GM19438 (cell line): Measurements from ENCODE around the gene AGMO.

Experiments
- ATAC-seq: cut with Tn5 transposase; IDR thresholded peaks from one replicate; pipeline ENCODE4 v1.9.1; 2021; ENCODE audit warnings: low read depth; ENCODE audit not compliant: unreplicated experiment

Gene AGMO

DNA sequence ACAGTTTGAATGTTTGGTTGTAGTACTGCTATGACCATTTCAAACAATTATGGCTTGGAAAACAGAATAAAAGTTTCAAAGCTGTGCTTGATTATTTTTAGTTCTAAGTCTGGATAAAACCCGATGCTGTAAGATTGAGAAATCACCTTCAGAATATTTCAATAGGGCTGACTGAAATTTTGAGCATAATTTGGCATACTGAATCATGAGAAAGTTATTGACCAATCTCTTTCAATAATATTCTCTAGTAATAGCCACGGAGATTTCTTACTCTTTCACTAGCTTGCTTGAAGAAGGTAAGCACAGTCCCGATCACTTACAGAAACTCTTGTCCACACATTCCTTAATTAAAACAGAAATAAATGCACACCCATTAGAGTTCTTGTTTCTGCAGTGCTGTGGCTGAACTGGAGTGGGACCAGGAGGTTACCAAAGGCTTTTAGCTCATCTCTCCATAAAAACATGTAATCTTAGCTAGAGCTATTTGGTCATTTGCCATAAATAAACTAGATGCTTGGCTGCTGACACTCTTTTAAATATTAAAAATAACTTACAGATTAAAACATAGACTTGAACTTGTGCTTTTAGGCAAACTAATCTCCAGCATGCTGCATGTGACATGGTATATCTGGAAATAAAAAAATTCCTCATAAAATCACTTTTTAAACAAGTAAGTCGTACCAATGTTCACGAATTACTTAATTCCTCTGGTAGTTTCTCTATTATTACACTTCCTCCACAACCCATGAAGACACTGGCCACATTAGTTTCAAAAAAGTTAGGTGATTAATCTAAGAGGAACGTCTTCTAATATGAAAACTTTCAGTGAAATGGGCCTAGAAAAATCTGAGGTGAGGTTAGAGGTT lies 97.8 kb downstream of the AGMO start:
- no peak for ATAC-seq

DNA sequence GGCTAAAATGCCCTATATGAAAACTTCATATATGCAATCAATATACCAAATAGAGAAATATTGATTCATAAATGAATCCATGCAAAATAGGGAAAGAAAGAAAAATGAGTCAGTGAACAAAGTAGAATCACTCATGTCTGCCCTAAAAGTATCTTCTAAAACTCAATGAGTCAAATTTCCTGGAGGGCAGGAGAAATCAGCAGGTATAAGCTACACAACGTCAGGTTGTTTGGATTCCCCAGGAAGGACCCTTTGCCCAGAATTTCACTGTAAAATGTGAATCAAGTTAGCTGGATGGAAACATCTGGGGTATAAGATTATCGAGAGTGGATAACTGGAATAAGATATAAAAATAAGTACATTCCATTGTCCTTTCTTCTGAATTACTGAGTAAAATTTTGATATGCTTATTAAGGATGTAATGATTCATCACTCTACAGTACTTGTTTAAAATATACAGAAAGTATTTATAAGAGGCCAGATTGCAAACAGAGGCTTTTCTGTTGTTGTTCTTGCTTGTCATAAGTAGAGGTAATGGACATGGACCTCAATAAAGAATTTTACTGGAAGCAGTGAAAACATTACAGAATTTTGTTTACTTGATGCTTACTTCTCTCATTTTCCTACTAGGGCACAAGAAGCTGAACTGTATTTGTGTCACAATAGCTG lies 99.0 kb downstream of the AGMO start:
- no peak for ATAC-seq

DNA sequence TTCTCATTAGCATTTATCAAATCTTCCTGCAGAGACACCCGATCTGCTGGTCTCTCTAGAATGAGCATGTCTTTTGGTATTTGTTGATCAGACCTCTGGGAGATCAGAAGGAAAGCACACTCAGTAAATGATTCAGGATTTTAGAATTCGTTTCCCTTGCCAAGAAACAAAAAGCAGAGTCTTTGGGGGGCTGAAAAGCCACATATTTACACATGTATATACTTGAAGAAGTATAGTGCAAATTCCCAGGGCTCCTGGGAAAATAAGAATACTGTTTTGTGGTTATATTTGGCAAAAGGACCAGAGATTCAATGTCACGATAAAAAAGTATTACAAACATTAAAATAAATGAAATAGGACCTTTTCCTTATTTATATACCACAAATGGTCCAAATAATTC lies 100.2 kb downstream of the AGMO start:
- no peak for ATAC-seq

DNA sequence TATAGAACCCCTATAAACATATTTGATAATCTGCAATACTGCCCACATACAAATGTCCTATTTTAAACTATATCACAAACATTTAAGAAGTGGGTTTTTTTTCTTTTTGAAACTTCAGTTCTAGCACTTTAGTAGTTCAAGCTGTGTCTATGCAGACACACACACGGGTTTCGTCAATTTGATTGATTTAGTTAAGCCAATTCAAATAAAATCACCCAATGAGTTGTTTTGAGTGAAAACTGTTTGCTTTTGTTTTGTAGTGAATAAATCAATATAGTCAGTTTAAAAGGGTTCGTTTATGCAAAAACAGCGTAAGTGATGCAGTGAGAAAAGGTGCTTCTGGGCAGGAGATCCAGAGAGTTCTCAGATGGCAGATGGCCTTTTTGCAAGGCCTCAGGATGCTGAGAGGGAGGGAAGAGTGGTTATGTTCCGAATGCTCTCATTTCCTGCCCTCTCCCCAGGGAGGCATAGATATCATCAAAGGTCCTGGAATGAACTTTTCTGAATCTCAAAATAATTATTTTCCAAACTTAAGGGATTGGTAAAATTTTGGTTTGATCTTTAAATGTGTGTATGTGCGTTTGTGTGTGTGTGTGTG lies 102.7 kb downstream of the AGMO start:
- no peak for ATAC-seq

DNA sequence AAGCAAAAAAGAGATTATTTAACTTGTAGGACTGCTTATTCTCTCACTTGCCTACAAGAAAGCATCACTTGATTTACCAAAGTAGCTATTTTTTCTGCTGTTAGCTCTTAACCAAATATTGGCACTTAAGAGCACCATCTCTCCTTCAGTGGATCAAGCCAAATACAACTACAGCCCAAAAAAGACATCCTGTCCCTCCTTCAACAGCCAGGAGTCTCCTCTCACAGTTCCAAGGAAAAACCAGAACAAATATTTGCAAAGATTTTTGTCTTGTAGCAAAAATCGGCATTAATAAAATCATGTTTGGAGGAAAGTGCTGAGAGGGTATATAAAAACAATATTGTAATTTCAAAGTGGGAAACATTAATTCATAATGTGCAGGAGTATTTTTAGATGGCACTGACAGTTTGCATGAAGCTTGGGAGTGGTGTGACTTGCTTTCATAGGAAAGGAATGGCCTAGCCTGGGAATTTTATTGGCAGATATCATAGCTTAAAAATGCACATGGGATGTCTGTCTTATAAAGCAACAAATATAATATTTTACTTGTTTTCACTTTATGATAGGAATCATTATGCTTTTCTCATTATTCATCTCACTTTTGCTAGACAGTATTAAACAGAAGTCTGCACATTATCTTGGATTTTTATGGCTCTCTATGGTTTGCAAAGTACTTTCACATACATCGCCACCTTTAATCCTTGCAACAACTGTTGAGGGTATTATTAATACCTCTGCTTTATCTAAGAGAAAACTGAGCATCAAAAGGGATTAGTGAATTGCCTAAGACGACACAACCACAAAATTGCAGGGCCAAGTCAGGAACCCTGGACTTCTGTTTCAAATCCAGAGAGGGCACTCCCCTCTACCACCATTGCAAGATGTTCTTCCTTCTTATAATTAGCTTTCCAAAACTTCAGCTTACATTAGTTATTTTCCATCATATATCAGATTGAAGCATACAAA lies 103.5 kb downstream of the AGMO start:
- no peak for ATAC-seq

DNA sequence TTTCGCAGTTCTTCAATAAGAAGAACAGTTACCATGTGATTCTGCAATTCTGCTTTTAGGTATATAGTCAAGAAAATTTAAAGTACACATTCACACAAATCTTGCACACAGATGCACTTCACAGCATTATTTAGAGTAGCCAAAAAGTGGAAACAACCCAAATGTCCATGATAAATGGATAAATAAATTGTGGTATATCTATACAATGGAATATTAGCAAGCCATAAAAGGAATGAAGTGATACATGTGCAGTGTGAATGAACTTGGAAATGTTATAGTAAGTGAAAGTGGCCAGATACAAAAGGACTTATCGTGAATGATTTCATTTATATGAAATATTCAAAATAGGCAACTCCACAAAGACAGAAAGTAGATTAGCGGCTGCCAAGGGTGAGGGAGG lies 109.1 kb downstream of the AGMO start:
- no peak for ATAC-seq

DNA sequence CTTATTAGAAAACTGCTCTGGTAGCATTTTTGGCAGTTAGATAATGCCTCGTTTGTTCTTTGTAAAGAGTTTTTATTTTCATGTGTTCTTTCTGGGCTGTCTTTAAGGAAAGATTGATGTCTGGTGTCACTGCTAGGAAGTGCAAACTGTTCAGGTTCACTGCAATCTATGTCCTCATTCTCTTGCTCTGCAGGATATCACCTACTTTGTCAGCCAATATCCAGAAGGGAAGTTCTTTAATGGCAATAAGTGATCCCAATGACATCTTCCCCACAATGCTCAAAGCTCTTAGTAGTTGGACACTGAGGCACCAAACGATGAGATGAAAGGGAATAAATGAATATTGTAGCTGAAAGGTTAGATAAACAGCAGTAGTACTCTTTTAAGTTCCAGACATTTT lies 115.1 kb downstream of the AGMO start:
- no peak for ATAC-seq

DNA sequence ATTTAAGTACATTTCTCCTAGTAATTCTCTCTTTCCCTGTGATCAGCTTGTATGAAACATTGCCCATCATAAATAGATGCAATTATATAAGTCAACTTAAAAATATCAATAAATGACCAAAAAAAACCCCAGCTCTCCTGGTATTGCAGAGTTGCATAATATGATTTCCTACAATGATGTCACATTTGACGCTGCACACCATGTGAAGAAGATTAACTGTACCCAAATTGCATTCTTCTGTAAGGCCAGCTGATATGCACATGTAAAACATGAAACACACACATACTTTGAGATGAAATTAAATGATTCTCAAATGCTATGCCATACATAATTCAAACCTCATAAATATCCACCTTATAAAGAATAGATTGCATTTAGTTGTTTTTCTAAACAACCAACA lies 115.5 kb downstream of the AGMO start:
- ATAC-seq, result no peak

DNA sequence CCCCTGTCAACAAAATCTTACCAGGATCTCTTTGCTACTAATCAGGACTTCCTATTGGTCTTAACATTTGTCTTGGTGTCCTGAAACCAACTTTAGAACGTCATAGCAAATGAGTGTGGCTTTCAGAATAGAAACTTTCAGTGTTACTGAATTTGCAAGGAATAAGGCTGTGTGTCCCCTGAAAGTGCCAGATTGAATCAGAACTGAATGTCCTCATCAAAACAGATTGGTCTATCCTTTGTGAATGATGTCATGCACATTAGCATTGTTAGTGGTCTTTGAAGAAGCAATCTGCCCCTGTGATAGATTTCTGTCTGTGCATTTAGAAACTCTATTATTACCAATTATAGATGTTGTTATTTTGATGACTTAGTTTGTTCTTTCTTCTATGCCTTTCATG lies 119.9 kb downstream of the AGMO start:
- no peak for ATAC-seq

DNA sequence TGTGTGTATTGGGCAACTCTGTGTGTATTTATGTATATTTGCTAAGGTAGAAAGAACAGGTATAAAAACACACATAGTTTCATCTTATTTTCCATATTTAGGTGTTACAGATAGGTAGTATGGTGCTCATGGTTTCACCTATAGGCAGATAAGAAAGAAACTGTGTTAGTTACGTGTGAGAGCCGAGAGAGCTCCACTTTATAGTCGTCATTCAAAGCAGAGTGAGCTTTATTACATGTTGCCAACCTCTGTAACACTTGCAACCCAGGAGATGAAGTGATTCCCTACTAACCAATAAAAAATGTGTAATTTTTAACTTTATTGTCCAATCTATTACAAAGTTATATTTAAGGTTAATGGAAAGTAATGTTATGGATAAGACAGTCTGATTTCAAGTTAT lies 121.3 kb downstream of the AGMO start:
- ATAC-seq, result no peak

DNA sequence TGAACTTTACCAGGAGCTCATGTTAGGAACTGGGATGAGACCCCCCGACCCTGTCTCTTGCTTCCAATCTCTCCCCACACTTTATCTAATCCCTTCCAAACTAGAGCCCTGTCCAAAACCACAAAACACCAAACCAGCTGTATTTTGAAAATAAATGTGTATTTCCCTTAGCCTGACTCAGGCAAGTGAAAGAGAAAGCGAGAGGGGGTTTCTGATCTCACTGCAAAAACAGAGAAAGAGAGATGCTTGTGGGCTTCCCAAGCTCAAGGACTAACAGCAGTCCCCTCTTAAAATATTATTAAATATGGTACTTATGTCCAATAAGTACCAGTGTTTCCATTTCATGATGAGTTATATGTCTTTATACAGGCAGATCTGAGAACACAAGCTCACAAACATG lies 122.0 kb downstream of the AGMO start:
- no peak for ATAC-seq

DNA sequence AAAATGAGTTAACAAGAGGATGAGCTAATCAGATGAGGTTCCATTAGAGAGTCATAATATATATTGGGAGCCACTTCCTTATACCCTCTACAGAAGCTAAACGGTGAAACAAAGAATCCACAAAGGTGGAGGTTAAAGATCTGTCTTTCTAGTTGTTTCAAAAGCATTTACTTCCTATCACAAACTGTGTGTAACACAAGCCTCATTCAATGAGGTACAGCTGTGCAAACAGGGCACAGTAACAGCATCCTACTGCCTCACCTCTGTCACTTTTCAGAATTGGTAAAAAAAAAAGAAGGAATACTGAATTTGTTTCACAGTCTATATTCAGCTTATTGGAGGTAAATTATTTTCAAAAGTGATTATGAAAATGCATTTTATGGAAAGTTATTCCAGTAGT lies 128.7 kb downstream of the AGMO start:
- ATAC-seq, result no peak

DNA sequence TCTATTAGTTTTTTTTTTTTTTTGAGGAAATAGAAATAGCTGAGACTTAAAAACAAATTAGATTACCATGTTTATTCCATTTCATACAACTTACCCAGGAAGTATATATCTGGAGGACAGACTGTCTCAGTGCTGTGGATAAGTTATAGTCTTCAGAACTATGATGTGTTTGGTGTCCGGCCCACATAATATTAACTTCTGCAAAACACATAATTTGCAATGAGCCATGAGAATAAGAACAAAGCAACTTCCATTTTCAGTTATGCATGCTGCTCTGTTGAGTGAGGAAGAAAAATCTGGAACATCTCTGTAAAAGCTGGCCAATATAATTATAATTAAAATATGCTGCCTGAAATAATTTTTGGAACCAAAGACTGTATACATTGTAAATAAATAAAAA lies 130.9 kb downstream of the AGMO start:
- no peak for ATAC-seq

DNA sequence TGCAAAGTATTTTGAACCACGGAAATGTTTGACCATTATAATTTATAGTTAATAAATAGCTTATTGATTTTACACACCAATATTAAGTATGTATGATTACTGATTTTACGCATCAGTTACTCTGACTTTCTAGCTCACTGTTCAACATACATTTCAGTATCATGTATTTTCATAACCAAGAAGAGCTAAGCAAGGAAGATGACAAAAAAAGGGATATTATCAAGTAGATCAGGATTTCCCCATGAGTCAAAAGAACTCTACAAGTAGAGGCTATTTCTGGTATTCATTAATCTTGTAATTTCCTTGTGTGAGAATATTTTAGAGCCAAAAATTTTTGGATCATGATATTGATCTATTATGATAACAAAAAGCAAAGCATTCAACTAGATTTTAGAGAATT lies 131.6 kb downstream of the AGMO start:
- no peak for ATAC-seq

DNA sequence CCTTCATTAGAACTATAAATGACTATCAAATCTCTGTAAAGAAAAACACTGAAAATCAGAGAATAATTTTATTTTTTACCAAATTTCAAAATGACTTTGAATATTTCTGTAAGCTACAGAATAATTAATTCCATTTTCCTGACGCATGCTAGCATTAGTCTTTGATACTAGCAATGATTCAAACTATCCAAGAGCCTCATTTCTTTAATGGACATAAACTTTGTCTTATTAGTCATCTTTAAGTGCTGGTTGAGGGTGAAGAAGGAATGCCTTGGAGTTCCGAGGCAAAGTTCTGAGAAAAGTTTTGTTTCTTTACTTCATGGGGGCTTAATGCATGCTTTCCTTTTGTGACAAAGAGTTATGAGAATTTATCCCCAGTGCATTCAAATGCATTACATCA lies 137.3 kb downstream of the AGMO start:
- ATAC-seq, result no peak

DNA sequence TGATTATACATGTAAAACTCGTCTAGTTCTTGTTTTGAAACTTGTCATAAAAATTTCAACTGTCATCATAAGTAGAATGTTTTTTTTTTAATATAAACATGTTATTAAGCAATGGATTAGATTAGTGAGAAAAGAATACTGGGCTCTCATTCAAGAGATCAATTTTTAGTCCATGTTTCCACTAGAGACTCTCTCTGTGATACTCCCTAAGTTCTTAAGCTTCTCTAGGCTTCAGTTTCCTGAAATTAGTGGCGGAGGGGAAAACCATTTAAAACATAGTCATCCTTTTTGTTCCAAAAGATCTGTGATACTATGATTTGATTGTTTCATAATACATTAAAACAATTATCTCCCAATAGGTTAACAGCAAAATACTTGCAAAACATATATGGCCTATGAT lies 142.2 kb downstream of the AGMO start:
- no peak for ATAC-seq

DNA sequence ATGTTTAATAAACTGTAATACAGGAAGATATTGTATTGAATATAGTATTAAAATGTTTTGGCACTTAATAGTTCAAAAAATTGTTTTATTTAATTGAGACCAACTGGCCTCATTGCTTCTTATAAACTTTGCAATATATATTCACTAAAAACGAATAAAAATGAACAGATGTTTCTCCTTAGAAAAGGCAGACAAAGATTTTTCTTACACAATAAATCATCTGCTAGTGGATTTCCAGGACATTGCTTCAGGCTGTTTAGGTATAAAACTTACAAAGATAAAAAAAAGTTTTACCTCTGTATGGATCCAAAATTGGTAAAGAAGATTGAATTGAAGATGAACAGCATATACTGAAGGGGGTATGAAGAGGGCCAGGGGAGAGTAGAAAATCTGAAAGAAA lies 143.6 kb downstream of the AGMO start:
- no peak for ATAC-seq

DNA sequence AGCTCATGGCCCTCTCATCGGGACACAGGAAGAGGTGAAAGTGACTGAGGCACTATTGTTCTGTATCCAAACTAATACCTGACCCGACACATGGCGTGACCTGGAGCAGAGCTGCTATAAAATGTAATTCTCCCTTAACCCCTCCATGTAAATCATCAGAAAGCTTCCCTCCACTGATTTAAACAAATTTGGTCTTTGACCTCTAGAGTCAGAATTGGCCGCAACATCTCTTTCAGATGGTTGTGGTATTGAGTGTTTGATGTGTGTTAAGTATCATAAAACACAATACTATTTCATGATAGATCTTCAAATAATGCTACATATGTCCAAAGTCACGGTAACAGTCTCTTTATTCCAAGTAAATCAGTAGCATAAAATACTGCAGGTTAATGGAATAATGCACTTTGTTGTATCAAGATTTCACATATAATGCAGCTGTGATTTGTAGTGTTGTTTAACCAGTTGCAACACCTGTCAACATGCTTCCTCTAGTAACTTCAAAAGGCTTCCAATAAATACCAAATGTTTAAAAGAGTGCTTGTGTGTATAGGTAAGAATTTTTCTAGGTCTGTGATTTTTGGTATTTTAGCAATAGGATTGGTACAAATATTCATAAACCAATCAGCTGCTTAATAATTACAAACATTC lies 144.3 kb downstream of the AGMO start:
- no peak for ATAC-seq

DNA sequence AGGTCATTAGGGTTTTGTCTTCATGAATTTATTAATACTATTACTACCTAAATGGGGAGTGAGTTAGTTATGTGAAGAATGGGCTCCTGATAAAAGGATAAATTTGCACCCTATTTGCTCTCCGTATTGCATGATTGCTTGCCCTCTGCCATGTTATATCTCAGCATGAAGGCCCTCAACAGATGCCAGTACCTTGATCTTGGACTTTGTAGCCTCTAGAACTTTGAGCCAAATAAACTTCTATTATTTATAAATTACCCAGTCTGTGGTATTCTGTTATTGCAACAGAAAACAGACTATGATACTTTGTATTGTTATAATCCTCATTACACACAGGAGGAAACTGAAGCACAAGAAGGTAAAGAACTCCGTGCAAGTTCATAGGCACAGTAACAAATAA lies 150.8 kb downstream of the AGMO start:
- no peak for ATAC-seq

DNA sequence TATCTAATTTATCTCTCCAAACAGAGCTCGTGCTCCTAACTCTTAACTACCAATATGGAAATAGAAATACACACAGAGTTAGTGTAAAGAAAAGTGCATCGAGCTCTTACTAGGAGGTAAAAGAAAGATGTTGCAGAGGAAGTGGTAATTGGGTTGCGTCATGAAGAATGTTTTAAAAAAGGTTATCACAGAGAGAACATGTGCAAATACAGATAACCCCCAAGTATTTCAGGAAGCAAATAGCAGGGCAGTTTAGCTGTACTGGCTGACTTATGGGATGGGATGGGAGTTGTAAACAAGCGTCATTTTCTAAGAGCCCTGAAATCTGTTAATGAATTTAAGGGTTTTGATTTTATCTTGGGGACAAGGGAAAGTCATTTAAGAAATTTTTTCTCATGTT lies 153.9 kb downstream of the AGMO start:
- ATAC-seq, result no peak
